ENCODE results near the gene CXXC1.
A peak's percentile ranks its signal among the peaks of the same experiment; 100 is the strongest.
"Not testable (repeated sequence)": the region's sequence is repeated elsewhere in the genome, so short reads cannot be mapped to it uniquely, and the experiment has no call there.

The CXXC1 gene

DNA sequence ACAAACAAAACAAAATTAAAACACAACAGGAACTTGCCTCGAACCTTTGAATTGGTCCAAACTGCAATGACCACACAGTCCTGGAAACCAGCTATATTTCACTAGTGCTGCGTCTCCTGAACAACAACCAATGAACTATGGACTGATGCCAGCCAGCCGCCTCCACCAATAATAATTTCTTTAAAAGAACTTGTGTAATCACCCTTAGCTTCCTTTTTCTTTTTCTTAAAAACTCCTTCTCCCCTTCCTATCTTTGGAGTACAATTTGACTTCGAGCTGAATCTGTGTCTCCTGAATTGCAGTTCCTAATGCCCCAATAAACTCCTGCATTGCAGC, 1.6 kb upstream of the CXXC1 start:
- Histone ChIP-seq H3K27me3 (ENCODE audit: insufficient read depth, low read depth, severe bottlenecking) (no peaks in the 10 kb centered on the region), H3K9me3 (ENCODE audit: severe bottlenecking) (no peaks in the 10 kb centered on the region), H3K27ac (no peak overlapping the region), H3K36me3 (peaks cover 17% of the 10 kb centered on the region), H3K4me3 (ENCODE audit: low read depth, low read length) (no peak overlapping the region)
- no peak for DNase-seq
- TF ChIP-seq CTCF (IDR thresholded peaks at IDR 0.05; ENCODE audit: low read depth, low read length) = no peak

- Histone ChIP-seq H3K36me3 (peaks cover 22% of the 10 kb centered on the region), H3K4me3 (ENCODE audit: low read depth, low read length) (peak overlapping the region; percentile 88), H3K27ac (peak overlapping the region; percentile 69)
- H3K9me3 ChIP-seq (ENCODE audit: severe bottlenecking); DNase-seq; H3K27me3 ChIP-seq (ENCODE audit: insufficient read depth, low read depth, severe bottlenecking): not testable (repeated sequence)
Measured at GRCh38 chr18:50288348-50289107, 1.0 kb upstream of the CXXC1 start.

GRCh38 chr18:50287028-50287440, 458 bp downstream of the CXXC1 start:
- no peaks in the 10 kb centered on the region for H3K9me3 ChIP-seq (ENCODE audit: severe bottlenecking)
- peak overlapping the region; percentile 62 for H3K27ac ChIP-seq
- DNase-seq = no peak
- H3K27me3 ChIP-seq (ENCODE audit: insufficient read depth, low read depth, severe bottlenecking) = no peaks in the 10 kb centered on the region
- H3K36me3 ChIP-seq = peaks cover 37% of the 10 kb centered on the region
- peak overlapping the region; percentile 88 for H3K4me3 ChIP-seq (ENCODE audit: low read depth, low read length)
- TF ChIP-seq CTCF (IDR thresholded peaks at IDR 0.05; ENCODE audit: low read depth, low read length) = no peak

DNA sequence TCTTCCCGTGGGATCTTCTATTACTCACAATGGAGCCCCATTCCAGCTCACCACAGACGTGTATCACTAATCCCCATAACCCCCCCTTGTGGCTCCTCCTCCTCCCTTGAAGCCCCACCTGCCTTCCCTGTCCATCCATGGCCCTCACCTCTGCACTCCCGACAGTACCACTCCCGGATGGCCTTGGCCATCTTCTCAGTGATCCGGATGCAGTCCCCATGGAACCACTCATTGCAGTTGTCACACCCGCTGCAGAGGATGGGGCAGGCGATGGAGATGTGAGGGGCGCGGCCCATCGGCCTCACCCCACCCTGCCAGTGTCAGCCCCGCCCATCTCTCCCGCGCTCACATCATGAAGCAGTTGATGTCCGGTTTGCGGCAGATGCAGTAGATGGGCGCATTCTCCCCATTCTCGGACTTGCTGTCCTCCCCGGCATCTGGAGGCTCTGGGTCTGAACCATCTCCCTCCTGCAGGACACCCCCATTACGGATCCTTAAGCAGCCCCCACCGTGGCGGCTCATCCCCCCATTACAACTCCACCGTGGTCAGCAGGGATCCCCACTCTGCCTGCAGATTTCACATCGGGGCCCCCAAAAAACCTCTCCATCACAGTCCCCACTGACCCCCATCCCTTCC, 983 bp downstream of the CXXC1 start:
- Histone ChIP-seq H3K4me3 (ENCODE audit: low read depth, low read length) (peak overlapping the region; percentile 88), H3K36me3 (peaks cover 40% of the 10 kb centered on the region), H3K27ac (no peak overlapping the region; the same call in 1 of the 2 replicates), H3K27me3 (ENCODE audit: insufficient read depth, low read depth, severe bottlenecking) (no peaks in the 10 kb centered on the region), H3K9me3 (ENCODE audit: severe bottlenecking) (no peaks in the 10 kb centered on the region)
- DNase-seq = peak; percentile 69
- TF ChIP-seq CTCF (IDR thresholded peaks at IDR 0.05; ENCODE audit: low read depth, low read length) = no peak

GRCh38 chr18:50285631-50286321, 1.7 kb downstream of the CXXC1 start:
- no peaks in the 10 kb centered on the region for H3K27me3 ChIP-seq (ENCODE audit: insufficient read depth, low read depth, severe bottlenecking)
- peak; percentile 10 for DNase-seq
- no peaks in the 10 kb centered on the region for H3K9me3 ChIP-seq (ENCODE audit: severe bottlenecking)
- H3K36me3 ChIP-seq = peaks cover 43% of the 10 kb centered on the region
- no peak overlapping the region for H3K4me3 ChIP-seq (ENCODE audit: low read depth, low read length)
- no peak overlapping the region for H3K27ac ChIP-seq
- no peak for TF ChIP-seq CTCF (IDR thresholded peaks at IDR 0.05; ENCODE audit: low read depth, low read length)

DNA sequence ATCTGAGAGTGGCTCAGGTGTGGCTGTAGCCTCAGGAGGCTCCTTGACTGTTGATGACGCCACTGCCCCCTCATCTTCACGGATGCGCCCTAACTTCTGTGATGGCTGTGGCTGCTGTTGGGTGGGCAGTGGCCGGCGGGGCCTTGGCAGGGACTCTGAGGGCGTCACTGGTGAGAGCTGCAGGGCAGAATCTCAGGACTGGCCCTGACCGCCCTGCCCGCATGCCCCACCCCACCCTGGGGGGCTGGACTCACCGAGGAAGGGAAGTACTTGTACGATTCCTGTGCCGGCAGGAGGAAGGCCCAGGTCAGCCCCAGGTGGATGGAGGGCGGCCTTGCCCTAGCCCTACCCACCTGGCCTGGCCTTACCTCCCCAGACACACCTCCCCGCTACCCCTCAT, 2.4 kb downstream of the CXXC1 start:
- no peak overlapping the region for H3K27ac ChIP-seq
- H3K27me3 ChIP-seq (ENCODE audit: insufficient read depth, low read depth, severe bottlenecking) = no peaks in the 10 kb centered on the region
- peaks cover 43% of the 10 kb centered on the region for H3K36me3 ChIP-seq
- peak; percentile 7 for DNase-seq
- no peak overlapping the region for H3K4me3 ChIP-seq (ENCODE audit: low read depth, low read length)
- no peak for TF ChIP-seq CTCF (IDR thresholded peaks at IDR 0.05; ENCODE audit: low read depth, low read length)
- no peaks in the 10 kb centered on the region for H3K9me3 ChIP-seq (ENCODE audit: severe bottlenecking)

Measured in WERI-Rb-1 (cell line).